GM12891 (cell line): ENCODE data around the gene IMPA2.
"Not testable (repeated sequence)": the region's sequence is repeated elsewhere in the genome, so short reads cannot be mapped to it uniquely, and the experiment has no call there.

Experiments used
- DNase-seq: peaks from one replicate; pipeline ENCODE4 v3.0.0; 2011; ENCODE audit warnings: low spot score; ENCODE audit not compliant: insufficient read length
- FAIRE-seq: peaks from 2 replicates; lab custom pipeline; 2011; peaks lifted over from hg19 to GRCh38; lab: Jason Lieb, UNC
- PAX5 ChIP-seq: IDR thresholded peaks from 2 replicates; pipeline ENCODE4 v1.6.1; 2011; ENCODE audit warnings: low read length, moderate library complexity, mild to moderate bottlenecking; ENCODE audit not compliant: insufficient read depth, severe bottlenecking
- POLR2A ChIP-seq: IDR thresholded peaks from 2 replicates; pipeline ENCODE4 v1.6.1; 2011; ENCODE audit warnings: low read depth, low read length, control low read depth
- POLR2AphosphoS5 ChIP-seq: IDR thresholded peaks from 2 replicates; pipeline ENCODE4 v1.6.1; 2011; ENCODE audit warnings: low read depth, low read length, control low read depth
- POU2F2 ChIP-seq: IDR thresholded peaks from 2 replicates; pipeline ENCODE4 v1.6.1; 2011; ENCODE audit warnings: low read depth, mild to moderate bottlenecking, control low read depth, low read length, moderate library complexity
- SPI1 ChIP-seq: IDR thresholded peaks from 2 replicates; pipeline ENCODE4 v1.6.1; 2011; ENCODE audit warnings: low read depth, low read length, control low read depth
- TAF1 ChIP-seq: IDR thresholded peaks from 2 replicates; pipeline ENCODE4 v1.6.1; 2011; ENCODE audit warnings: low read depth, low read length, control low read depth

IMPA2 gene

DNA sequence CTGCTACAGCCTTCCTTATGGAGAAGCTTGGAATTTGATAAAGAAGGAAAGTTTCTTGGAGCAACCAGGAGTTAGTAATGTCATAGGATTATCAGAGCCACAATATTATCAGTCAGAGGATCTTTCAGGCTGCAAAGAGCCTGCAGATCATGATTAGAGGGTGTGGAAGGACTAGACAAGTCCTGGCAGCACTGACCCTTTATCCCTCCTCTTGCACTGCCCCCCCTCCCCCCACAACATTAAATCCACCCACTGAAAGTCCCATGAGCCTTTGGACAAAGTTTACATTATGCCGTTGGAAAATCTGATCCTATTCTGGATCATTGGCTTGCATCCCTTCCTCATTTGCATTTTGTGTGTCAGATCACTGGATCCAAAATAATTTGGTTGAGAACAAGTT lies 18.7 kb upstream of the IMPA2 start:
- TF ChIP-seq POU2F2, result no peak
- no peak for TF ChIP-seq SPI1
- no peak for TF ChIP-seq TAF1
- TF ChIP-seq POLR2A, result no peak
- no peak for TF ChIP-seq POLR2AphosphoS5
- TF ChIP-seq PAX5, result no peak
- DNase-seq (no peak), FAIRE-seq (no peak)

DNA sequence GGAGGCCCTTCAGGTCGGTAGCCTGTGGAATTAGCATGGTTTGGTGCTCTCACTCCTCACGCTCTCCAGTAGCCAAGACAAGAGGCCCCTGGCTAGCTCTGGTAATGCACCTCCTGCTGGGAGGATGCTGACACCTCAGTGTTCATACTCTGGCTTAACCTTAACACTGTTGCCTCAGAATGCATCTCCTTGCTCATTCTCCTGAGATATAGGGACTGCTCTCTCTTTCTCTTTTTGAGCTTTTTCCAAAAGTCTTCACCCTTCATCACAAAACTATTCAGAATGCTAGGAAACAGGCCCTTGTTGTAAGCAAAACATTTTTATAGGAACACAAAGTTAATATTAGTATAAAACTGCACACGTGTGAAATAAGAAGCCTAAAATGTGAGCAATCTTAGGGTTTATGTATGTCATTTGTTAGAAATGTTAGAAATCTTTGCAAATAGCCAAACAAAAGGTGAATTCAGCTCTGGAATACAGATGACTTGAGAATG lies 17.3 kb upstream of the IMPA2 start:
- TF ChIP-seq POLR2AphosphoS5 (no peak), TAF1 (no peak), PAX5 (no peak), SPI1 (no peak)
- DNase-seq, result no peak
- FAIRE-seq, result no peak

GRCh38 chr18:11969904-11970835 lies 11.1 kb upstream of the IMPA2 start:
- no peak for TF ChIP-seq POLR2A
- no peak for TF ChIP-seq PAX5
- TF ChIP-seq SPI1, result no peak
- no peak for TF ChIP-seq POU2F2
- TF ChIP-seq TAF1, result no peak
- no peak for TF ChIP-seq POLR2AphosphoS5
- no peak for FAIRE-seq
- no peak for DNase-seq

DNA sequence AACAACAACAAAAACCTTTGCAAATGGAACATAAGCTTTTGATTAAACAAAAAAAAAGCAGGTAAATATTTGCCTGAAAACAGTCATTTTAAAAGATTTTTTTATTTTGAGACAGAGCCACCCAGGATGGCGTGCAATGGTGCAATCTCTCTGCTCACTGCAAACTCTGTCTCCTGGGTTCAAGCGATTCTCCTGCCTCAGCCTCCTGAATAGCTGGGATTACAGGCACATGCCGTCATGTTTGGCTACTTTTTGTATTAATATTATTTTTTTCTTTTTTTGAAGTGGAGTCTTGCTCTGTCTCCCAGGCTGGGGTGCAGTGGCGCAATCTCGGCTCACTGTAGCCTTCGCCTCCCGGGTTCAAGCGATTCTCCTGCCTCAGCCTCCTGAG lies 10.5 kb upstream of the IMPA2 start:
- not testable (repeated sequence) for DNase-seq, FAIRE-seq

- DNase-seq (no peak), FAIRE-seq (no peak)
Measured at GRCh38 chr18:11972371-11973174, 8.7 kb upstream of the IMPA2 start.

GRCh38 chr18:11974741-11975325 lies 6.5 kb upstream of the IMPA2 start:
- TF ChIP-seq POLR2AphosphoS5, result no peak
- TF ChIP-seq SPI1, result no peak
- TF ChIP-seq POU2F2, result no peak
- no peak for DNase-seq
- no peak for FAIRE-seq

More at GRCh38 chr18:11972371-11973174, 8.7 kb upstream of the IMPA2 start:
- TF ChIP-seq PAX5, result no peak
- TF ChIP-seq POLR2A, result no peak
- TF ChIP-seq SPI1, result no peak
- TF ChIP-seq POLR2AphosphoS5, result no peak
- no peak for TF ChIP-seq POU2F2
- TF ChIP-seq TAF1, result no peak

- TF ChIP-seq TAF1 (no peak), POU2F2 (no peak), PAX5 (no peak), POLR2A (no peak), SPI1 (no peak), POLR2AphosphoS5 (no peak)
- no peak for DNase-seq
- no peak for FAIRE-seq
Measured at GRCh38 chr18:11975723-11976122, 5.6 kb upstream of the IMPA2 start.

GRCh38 chr18:11976315-11977152 lies 4.8 kb upstream of the IMPA2 start:
- no peak for DNase-seq
- FAIRE-seq, result no peak
- no peak for TF ChIP-seq TAF1
- no peak for TF ChIP-seq SPI1
- no peak for TF ChIP-seq POLR2A
- TF ChIP-seq POU2F2, result no peak
- no peak for TF ChIP-seq PAX5
- no peak for TF ChIP-seq POLR2AphosphoS5

GRCh38 chr18:11977153-11977466 lies 4.2 kb upstream of the IMPA2 start:
- DNase-seq (no peak), FAIRE-seq (no peak)
- TF ChIP-seq POLR2AphosphoS5, result no peak
